Fibroblast of pulmonary artery (primary cell): Measurements from ENCODE around the gene CALM1.

ENCODE experiments used
- DNase-seq: peaks from one replicate; pipeline ENCODE4 v3.0.0-alpha.2; 2010; ENCODE audit warnings: low read depth
- H3K4me3 ChIP-seq: replicated peaks from 2 replicates; pipeline ENCODE4 v1.5.1; 2011; ENCODE audit warnings: low read depth, mild to moderate bottlenecking, control low read depth, low read length, moderate library complexity
- CTCF ChIP-seq: IDR thresholded peaks from 2 replicates; pipeline ENCODE4 v1.5.1; 2011; ENCODE audit warnings: mild to moderate bottlenecking, control low read depth, low read length, inconsistent platforms; ENCODE audit errors: missing control alignments

CALM1 gene

GRCh38 chr14:90449411-90449810 lies 52.6 kb downstream of the CALM1 start:
- no peak for DNase-seq
- no peak for TF ChIP-seq CTCF
- H3K4me3 ChIP-seq = no peak overlapping the region

- no peak for DNase-seq
- TF ChIP-seq CTCF = no peak
- H3K4me3 ChIP-seq = no peak overlapping the region
These were observed 53.3 kb downstream of the CALM1 start for GRCh38 chr14:90450151-90450550.

- DNase-seq = no peak
- TF ChIP-seq CTCF = no peak
- no peak overlapping the region for H3K4me3 ChIP-seq
These were observed 53.8 kb downstream of the CALM1 start for GRCh38 chr14:90450667-90451066.

- DNase-seq = no peak
- TF ChIP-seq CTCF = no peak
- H3K4me3 ChIP-seq = no peak overlapping the region
These were observed 54.6 kb downstream of the CALM1 start for GRCh38 chr14:90451443-90451842.

- DNase-seq = no peak
- TF ChIP-seq CTCF = no peak
- no peak overlapping the region for H3K4me3 ChIP-seq
These were observed 55.1 kb downstream of the CALM1 start for GRCh38 chr14:90451961-90452360.

- no peak for DNase-seq
- no peak for TF ChIP-seq CTCF
These were observed 55.5 kb downstream of the CALM1 start for GRCh38 chr14:90452366-90452765.

GRCh38 chr14:90453401-90453951 lies 56.6 kb downstream of the CALM1 start:
- TF ChIP-seq CTCF = no peak
- DNase-seq = peak; percentile 20
- H3K4me3 ChIP-seq = no peak overlapping the region

More at GRCh38 chr14:90452366-90452765, 55.5 kb downstream of the CALM1 start:
- no peak overlapping the region for H3K4me3 ChIP-seq
